ENCODE results near the gene ASS1. TPM values are rescaled to one million over a fixed set of nuclear protein-coding genes. Genes with fewer than 3 reads are reported as not detected.

Gene ASS1
- total RNA-seq, 1 donor from 2014 or later: 22.5 TPM

- Histone ChIP-seq H4K20me1 (ENCODE audit: low read depth) (no peaks in the 10 kb centered on the region), H3K4me1 (peaks cover 2% of the 10 kb centered on the region), H3K36me3 (no peaks in the 10 kb centered on the region), H2AFZ (replicated peaks) (no peak overlapping the region), H3F3A (ENCODE audit: low read depth) (no peaks in the 10 kb centered on the region), H3K79me2 (ENCODE audit: low read depth) (no peaks in the 10 kb centered on the region), H3K27ac (no peak overlapping the region), H3K4me3 (no peak overlapping the region), H3K4me2 (no peak overlapping the region), H3K9ac (no peak overlapping the region), H3K9me3 (ENCODE audit: low read depth) (no peaks in the 10 kb centered on the region), H3K27me3 (no peaks in the 10 kb centered on the region)
- DNase-seq (ENCODE audit: low spot score): no peak
- H3K9me3 Mint-ChIP-seq: peaks cover 12% of the 10 kb centered on the region
- peaks cover 1% of the 10 kb centered on the region for H3K36me3 Mint-ChIP-seq
- H3K27ac Mint-ChIP-seq: no peak overlapping the region
- H3K4me1 Mint-ChIP-seq: peaks cover 6% of the 10 kb centered on the region
- H3K4me3 Mint-ChIP-seq: peak overlapping the region; percentile 65
- peaks cover 12% of the 10 kb centered on the region for H3K27me3 Mint-ChIP-seq (ENCODE audit: insufficient read depth, low read depth)
- TF ChIP-seq EZH2 (IDR thresholded peaks at IDR 0.05) (no peak), EZH2phosphoT487 (IDR thresholded peaks at IDR 0.05) (no peak), CTCF (IDR thresholded peaks at IDR 0.05) (no peak)
Measured at GRCh38 chr9:130549093-130549735, 104.5 kb downstream of the ASS1 start.

Small RNA genes lying within 50 kb of the gene (small RNA-seq; reads per million reads assigned to genes)
- not detected for gene RN7SL665P

Other genes starting within 250 kb of the ASS1 start
- 0.15 and 0.40 TPM in 2 replicates for gene HMCN2, start 179.2 kb upstream of the ASS1 start, total RNA-seq (ENCODE audit: low replicate concordance)
- 65.2 and 87.2 TPM in 2 replicates for gene FUBP3, start 134.6 kb downstream of the ASS1 start, total RNA-seq (ENCODE audit: low replicate concordance)
- not detected in 2 replicates for gene PRDM12, start 219.6 kb downstream of the ASS1 start, total RNA-seq (ENCODE audit: low replicate concordance)
- gene EXOSC2, start 248.8 kb downstream of the ASS1 start, total RNA-seq (ENCODE audit: low replicate concordance): 59.1 and 75.5 TPM in 2 replicates

All from neural progenitor cell (in vitro differentiated cells).